ENCODE measurements around the gene SLC45A1. TPM values are rescaled to one million over a fixed set of nuclear protein-coding genes. Genes with fewer than 3 reads are reported as not detected.

SLC45A1 gene
- total RNA-seq, 4 donors from 2014 or later = 0.13 to 3.4 (median 1.4) TPM

DNA sequence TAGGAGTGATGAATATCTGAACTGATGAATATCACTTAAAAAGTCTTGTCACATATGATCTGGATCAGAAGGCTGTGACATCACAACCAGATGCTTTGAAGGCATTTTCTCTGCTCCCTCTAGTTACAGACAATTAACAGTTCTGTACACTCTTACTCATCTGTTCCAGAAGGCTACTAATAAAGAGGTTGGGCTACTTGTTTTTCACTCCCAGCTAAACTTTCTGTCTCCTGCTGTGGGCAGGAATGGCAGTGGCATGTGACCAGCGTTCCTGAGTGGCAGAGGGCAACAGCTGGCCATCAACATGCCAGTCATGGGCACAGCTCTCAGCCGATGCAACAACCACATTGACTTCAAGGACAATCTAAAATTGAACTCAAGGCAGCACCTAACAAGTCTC lies 66.7 kb downstream of the SLC45A1 start:
- intact Hi-C loops (cut with DNase I; ENCODE audit: low total_unique reads) = no loop called here
- TF ChIP-seq POLR2A (IDR thresholded peaks at IDR 0.05) = no peak
- TF ChIP-seq, protein P1, sequence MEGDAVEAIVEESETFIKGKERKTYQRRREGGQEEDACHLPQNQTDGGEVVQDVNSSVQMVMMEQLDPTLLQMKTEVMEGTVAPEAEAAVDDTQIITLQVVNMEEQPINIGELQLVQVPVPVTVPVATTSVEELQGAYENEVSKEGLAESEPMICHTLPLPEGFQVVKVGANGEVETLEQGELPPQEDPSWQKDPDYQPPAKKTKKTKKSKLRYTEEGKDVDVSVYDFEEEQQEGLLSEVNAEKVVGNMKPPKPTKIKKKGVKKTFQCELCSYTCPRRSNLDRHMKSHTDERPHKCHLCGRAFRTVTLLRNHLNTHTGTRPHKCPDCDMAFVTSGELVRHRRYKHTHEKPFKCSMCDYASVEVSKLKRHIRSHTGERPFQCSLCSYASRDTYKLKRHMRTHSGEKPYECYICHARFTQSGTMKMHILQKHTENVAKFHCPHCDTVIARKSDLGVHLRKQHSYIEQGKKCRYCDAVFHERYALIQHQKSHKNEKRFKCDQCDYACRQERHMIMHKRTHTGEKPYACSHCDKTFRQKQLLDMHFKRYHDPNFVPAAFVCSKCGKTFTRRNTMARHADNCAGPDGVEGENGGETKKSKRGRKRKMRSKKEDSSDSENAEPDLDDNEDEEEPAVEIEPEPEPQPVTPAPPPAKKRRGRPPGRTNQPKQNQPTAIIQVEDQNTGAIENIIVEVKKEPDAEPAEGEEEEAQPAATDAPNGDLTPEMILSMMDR (IDR thresholded peaks at IDR 0.05) = no peak

GRCh38 chr1:8386247-8386646 lies 68.3 kb downstream of the SLC45A1 start:
- intact Hi-C loops (cut with DNase I; ENCODE audit: low total_unique reads) = no loop called here
- TF ChIP-seq, protein P1 (IDR thresholded peaks at IDR 0.05) = no peak
- TF ChIP-seq POLR2A (IDR thresholded peaks at IDR 0.05) = no peak
- DNase-seq (ENCODE audit: low spot score in 2 of 2) = peak in 1 of 2 donors; percentile 45
- no peak overlapping the region for H3K4me3 ChIP-seq (ENCODE audit: low read depth, poor library complexity, severe bottlenecking)

More for the DNA sequence above, 66.7 kb downstream of the SLC45A1 start:
- WGBS, 2 donors = 39 to 72% methylated on average over 2 of the region's 2 CpGs
- no peak overlapping the region for H3K4me3 ChIP-seq (ENCODE audit: low read depth, poor library complexity, severe bottlenecking)
- peak in 1 of 2 donors; percentile 75 for DNase-seq (ENCODE audit: low spot score in 2 of 2)

GRCh38 chr1:8388732-8389562 lies 71.0 kb downstream of the SLC45A1 start:
- intact Hi-C loops (cut with DNase I; ENCODE audit: low total_unique reads) = no loop called here
- WGBS, 2 donors = 93 to 94% methylated on average over 12 of the region's 12 CpGs
- no peak for DNase-seq (ENCODE audit: low spot score in 2 of 2)
- TF ChIP-seq, protein P1 (IDR thresholded peaks at IDR 0.05) = no peak
- TF ChIP-seq POLR2A (IDR thresholded peaks at IDR 0.05) = no peak
- no peak overlapping the region for H3K4me3 ChIP-seq (ENCODE audit: low read depth, poor library complexity, severe bottlenecking)

DNA sequence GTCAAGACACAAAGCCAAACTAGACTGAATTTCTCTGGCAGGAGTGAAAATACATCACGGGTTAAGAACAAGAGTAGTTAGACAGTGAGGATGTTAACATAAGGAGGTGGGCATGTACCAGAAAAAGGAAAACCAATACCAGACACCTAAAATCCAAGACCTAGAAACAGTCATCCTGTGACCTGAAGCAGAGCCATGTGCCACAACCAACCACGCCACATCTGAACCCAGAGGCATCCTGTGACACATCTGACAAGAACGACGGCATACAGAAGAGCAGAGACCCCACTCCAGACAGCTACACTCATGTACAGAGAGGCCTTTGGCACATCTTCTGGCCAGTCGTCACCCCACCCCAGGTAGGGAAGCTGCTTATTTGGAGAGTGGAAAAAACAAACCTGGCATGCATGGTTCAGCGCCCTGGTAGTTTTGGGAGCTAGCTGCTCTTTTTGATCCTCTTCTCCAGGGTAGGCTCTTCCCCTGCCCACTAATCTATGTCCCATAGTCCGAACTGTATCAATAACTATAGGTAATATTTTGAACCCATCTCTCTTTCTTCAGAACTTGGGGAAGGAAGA lies 72.1 kb downstream of the SLC45A1 start:
- intact Hi-C loops (cut with DNase I; ENCODE audit: low total_unique reads) = no loop called here

GRCh38 chr1:8390707-8391106 lies 72.8 kb downstream of the SLC45A1 start:
- DNase-seq (ENCODE audit: low spot score in 2 of 2) = peak in 1 of 2 donors; percentile 56
- intact Hi-C loops (cut with DNase I; ENCODE audit: low total_unique reads) = no loop called here
- WGBS, 2 donors = 83 to 85% methylated on average over 4 of the region's 4 CpGs
- no peak for TF ChIP-seq POLR2A (IDR thresholded peaks at IDR 0.05)
- TF ChIP-seq, protein P1 (IDR thresholded peaks at IDR 0.05) = no peak
- H3K4me3 ChIP-seq (ENCODE audit: low read depth, poor library complexity, severe bottlenecking) = no peak overlapping the region

More for the DNA sequence above, 72.1 kb downstream of the SLC45A1 start:
- 90 to 94% methylated on average over 7 of the region's 7 CpGs for WGBS, 2 donors
- peak in 1 of 2 donors; percentile 69 for DNase-seq (ENCODE audit: low spot score in 2 of 2)
- no peak overlapping the region for H3K4me3 ChIP-seq (ENCODE audit: low read depth, poor library complexity, severe bottlenecking)
- TF ChIP-seq POLR2A (IDR thresholded peaks at IDR 0.05) = no peak
- TF ChIP-seq, protein P1 (IDR thresholded peaks at IDR 0.05) = no peak

All from lower leg skin (tissue), 4 donors.